ENCODE data around the gene ZNF48.

Gene ZNF48

DNA sequence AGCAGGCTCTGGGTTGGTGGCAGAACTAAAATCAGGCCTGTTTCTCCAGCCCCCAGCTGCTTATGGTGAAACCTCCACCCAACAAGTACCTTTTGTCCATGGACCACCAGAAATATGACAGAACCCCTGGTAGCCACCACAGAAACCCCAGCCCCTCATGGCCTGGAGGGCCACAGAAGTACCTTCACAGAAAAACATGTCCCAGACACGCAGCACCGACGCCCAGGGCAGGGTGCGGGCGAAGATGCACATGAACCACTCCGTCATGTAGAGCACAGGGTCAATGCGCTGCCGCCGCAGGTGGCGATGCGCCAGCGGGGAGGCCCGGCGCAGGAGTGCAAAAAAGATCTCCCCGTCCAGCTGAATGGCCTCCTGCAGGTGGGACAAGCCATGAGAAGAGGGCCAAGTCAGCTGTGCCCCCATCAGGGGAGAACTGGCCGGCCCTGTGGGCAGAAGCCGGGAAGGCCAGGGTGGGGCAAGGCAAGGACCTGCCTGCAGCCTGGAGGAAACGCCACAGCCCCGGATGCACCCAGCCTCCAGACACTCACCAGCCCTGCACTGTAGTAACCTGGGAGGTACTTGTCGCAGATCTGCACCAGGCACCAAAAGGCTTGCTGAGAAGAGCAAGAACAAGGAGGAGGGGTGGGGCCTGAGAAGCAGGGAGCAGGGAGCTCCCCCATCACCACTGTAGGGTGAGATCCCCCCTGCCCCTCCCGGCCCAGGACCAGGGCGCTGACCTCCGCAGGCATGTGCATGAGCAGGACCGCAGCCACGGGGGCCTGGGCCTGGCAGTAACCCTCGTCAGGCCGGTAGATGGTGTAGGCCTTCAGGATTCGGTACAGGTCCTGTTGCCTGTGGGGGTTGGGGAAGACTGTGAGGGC is 36.0 kb upstream of the ZNF48 start:
- DNase-seq, result no peak

DNA sequence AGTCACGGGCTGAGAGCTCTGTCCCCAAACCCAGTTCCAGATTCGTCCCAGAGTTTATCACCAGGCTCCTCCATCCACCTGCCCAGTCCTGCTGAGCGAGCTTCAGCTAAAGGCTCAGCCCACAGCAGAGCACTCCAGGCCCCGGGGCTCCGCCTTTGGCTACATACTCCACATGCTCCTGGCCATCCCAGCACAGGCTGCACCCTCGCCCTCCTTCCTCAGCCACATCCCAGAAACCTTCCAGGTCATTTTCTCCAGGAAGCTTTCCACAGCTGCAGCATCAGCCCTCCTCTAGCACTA is 35.4 kb upstream of the ZNF48 start:
- DNase-seq, result no peak

DNA sequence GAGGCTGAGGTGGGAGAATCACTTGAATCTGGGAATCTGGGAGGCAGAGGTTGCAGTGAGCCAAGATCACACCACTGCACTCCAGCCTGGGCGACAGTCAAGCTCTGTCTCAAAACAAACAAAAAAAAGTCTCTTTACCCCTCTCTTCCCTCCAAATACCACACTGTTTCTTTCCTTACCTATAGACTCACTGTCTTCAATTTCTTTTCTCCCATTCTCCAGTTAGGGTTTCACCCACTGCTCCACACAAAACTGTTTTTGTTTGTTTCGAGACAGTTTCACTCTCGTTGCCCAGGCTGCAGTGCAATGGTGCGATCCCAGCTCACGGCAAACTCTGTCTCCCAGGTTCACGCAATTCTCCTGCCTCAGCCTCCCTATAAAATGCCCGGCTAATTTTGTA is 34.0 kb upstream of the ZNF48 start:
- no peak for DNase-seq

- no peak for DNase-seq
Measured at GRCh38 chr16:30365200-30365599, 30.0 kb upstream of the ZNF48 start.

DNA sequence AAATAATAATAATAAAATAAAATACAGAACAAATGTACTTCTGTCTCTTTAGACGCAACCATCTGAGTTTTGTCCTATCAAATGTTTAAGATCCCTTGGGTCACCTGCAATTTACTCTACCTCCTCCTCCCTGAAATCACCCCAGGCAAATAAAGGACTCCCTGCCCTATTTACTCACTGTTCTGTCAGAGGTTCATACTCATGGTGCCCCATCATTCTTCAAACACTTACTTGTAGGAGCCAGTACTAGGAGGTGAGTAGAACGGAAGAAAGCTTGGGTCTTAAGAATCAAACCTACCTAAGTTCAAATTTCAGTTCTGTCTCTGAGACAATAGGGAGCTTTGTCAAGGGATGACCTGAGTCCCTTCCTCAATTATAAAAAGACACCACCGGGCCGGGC is 28.7 kb upstream of the ZNF48 start:
- DNase-seq, result no peak

- no peak for DNase-seq
Measured at GRCh38 chr16:30367349-30368009, 27.7 kb upstream of the ZNF48 start.

DNA sequence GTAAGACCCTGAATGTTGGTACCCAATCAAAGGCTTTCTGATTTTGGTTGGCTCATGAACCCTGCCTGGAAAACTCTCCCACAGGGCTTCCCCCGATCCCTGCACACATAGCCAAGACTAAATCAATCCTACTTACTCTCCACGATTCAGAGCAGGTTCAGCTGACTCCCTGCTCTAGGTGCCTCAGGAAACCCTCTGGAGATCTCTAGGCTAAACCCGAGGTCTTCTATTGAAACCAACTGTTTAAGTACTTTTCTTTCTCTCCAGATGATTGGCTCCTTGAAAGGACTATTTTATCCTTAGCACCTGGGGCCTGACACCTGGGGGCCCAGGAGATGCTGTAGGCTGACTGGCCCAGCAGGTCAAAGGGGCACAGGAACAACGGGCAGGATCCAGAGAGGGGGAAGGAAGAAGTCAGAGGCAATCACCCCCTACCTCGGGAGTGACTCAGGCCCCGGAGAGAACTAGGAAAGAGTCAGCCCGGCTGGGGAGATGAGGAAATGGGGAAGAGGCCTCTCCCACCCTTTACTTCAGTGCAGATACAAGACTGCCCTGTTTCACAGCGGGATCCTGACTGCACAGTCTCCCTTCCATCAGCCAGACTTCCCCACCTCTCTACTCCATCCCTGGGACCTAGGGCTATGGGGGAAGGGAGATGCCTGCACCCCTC is 27.0 kb upstream of the ZNF48 start:
- DNase-seq, result peak; percentile 72

- no peak for DNase-seq
Measured at GRCh38 chr16:30368792-30369090, 26.5 kb upstream of the ZNF48 start.

- no peak for DNase-seq
Measured at GRCh38 chr16:30369091-30369937, 25.9 kb upstream of the ZNF48 start.

GRCh38 chr16:30369938-30370455 is 25.2 kb upstream of the ZNF48 start:
- no peak for DNase-seq

DNA sequence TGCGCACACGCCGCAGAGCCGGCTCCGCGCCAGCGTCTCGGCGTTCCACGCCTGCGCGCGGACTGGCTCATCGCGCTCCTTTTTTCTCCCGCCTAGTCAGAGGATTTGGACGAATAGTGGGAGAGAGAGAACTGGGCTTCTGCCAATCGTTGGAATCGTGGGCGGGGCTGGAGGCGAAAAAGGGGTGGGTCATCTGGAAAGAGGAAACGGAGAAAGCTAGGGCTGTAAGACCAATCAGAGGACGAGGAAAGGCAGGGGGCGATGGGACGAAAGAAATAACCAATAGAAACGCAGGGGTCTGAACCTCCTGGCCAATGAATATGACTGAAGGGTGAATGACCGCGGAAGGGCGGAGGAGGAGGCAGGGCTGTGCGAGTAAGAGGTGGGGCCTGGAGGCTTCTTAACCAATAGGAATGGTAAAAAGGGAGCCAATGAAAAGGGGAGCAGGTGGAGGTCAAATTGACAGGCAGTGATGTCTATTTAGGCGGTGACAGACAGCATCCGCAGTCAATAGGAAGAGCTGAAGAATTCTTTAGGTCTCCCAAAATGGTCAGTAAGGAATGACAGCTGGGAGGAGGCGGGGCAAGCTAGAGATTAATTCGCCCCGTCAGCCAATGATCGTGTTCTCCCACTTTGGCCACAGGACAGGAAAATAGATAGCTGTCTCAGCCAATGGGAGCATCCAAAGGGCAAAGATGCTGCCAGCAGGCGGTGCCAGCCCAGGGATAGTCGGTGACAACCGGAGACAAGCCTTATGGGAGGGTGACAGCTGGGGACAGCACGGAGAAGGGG is 24.6 kb upstream of the ZNF48 start, which contains the start of gene TBC1D10B:
Gene TBC1D10B, minus strand, starts transcription at position 39 of the 792 bp plus-strand sequence. CDS start 311 bp downstream, outside the sequence.
- DNase-seq, result peak; percentile 100

GRCh38 chr16:30371248-30371816 is 23.9 kb upstream of the ZNF48 start:
- no peak for DNase-seq

DNA sequence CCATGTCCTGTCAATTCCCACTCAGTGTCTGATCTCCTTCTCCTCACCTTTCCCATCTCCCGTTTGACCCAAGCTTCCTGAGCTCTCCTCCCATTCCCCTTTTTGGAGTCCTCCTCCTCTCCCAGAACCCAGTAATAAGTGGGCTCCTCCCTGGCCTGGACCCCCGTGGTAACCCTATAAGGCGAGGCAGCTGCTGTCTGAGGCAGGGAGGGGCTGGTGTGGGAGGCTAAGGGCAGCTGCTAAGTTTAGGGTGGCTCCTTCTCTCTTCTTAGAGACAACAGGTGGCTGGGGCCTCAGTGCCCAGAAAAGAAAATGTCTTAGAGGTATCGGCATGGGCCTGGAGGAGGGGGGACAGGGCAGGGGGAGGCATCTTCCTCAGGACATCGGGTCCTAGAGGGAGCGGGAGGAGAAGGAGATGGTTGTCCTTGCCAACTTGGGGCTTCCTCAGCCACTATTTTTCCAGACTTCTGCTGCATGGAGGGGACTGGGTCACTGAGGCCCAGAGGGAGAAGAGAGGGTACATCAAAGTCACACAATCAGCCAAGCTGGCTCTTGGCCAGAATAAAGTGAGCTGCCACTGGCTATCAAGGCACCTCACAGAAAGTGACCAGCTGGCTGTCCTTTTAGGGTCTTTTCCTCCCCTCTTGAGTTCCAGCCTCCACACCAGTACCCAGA is 23.0 kb upstream of the ZNF48 start:
- DNase-seq, result no peak

DNA sequence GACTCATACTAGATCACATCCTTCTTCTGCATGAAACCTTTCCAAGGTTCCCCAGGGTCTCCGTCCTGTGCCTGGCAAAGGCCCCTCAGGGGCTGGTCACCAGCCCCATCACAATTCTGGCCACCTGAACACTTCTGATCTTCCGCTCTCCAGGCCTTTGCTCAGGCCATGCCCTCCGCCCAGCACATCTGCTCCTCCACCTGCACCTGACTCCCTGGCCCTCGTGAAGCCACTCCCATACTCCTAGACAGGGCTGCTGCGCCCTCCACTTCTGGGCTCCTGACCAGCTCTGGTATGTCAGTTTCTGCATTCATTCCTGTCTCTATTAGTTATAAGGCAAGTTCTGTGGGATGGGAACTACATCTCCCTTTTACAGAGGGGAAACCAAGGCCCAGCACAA is 22.5 kb upstream of the ZNF48 start:
- DNase-seq, result no peak

- no peak for DNase-seq
Measured at GRCh38 chr16:30374538-30374937, 20.7 kb upstream of the ZNF48 start, which contains the start of gene MYL11. MYL11 (plus strand) TSS chr16:30374802; CDS start chr16:30374858, 56 bp downstream.

DNA sequence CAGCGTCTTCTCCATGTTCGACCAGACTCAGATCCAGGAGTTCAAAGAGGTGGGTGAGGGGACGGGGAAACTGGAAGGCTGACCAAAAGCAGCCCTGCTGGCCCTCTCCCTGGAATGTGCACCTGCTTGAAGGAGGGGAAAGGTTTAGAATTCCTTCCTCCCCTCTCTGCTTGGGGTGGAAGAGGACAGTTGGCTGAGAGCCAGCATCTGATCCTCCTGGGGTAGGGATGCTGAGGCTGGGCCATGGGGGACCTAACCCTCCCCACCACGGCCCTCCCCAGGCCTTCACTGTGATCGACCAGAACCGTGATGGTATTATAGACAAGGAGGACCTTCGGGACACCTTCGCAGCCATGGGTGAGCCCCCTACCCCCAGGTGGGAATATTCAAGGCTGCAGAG is 19.4 kb upstream of the ZNF48 start:
- no peak for DNase-seq

- DNase-seq, result no peak
Measured at GRCh38 chr16:30376461-30376902, 18.7 kb upstream of the ZNF48 start.

DNA sequence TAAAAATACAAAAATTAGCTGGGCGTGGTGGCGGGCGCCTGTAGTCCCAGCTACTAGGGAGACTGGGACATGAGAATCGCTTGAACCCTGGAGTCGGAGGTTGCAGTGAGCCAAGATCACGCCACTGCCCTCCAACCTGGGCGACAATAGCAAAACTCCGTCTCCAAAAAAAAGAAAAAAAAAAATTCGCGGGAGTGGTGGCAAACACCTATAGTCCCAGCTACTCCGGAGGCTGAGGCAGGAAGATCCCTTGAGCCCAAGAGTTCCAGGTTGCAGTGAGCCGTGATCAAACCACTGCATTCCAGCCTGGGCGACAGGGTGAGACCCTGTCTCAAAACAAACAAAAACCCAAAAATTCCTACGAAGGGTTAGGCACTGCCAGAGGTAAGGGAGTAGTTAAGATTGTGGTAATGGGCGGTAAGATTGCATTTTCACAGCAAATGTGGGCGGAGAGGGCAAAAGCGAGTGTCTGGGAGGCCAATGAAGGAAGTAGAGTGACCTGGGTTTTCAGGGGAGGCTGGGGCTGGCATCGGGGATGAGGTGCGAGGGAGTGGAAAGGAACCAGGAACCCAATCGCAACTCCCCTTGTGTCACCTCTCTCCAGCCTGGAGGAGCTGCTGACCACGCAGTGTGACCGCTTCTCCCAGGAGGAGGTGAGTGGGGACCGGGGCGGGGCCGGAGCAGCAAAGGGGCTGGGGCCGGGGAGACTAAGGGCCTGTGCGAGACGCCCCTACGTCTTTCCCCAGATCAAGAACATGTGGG is 18.0 kb upstream of the ZNF48 start:
- no peak for DNase-seq

GRCh38 chr16:30377812-30378235 is 17.4 kb upstream of the ZNF48 start:
- peak; percentile 80 for DNase-seq

All from MV-4-11 (cell line).